AG10803 (cell line): ENCODE results near the gene EPHB2.

Experiments
- DNase-seq: peaks from one replicate; pipeline ENCODE4 v3.0.0; 2010; ENCODE audit warnings: low read depth
- H3K4me3 ChIP-seq: 2 replicates; pipeline ENCODE4 v1.5.1; 2011; ENCODE audit warnings: mild to moderate bottlenecking, low read length, control low read depth
- CTCF ChIP-seq: conservative IDR thresholded peaks from 2 replicates; pipeline ENCODE4 v1.5.1; 2011; ENCODE audit warnings: mild to moderate bottlenecking, low read length, control low read depth, inconsistent platforms

The EPHB2 gene

GRCh38 chr1:22803833-22804232 lies 93.2 kb downstream of the EPHB2 start:
- TF ChIP-seq CTCF, result no peak
- H3K4me3 ChIP-seq, result no peak overlapping the region
- DNase-seq, result peak; percentile 20

GRCh38 chr1:22804406-22804805 lies 93.8 kb downstream of the EPHB2 start:
- TF ChIP-seq CTCF, result no peak
- no peak overlapping the region for H3K4me3 ChIP-seq
- no peak for DNase-seq

GRCh38 chr1:22804969-22805671 lies 94.5 kb downstream of the EPHB2 start:
- no peak for TF ChIP-seq CTCF
- H3K4me3 ChIP-seq, result no peak overlapping the region
- no peak for DNase-seq

- no peak for DNase-seq
- H3K4me3 ChIP-seq, result no peak overlapping the region
- no peak for TF ChIP-seq CTCF
Measured at GRCh38 chr1:22805672-22806038, 95.0 kb downstream of the EPHB2 start.

GRCh38 chr1:22806584-22806983 lies 95.9 kb downstream of the EPHB2 start:
- no peak overlapping the region for H3K4me3 ChIP-seq
- DNase-seq, result no peak
- TF ChIP-seq CTCF, result no peak

- no peak for DNase-seq
- no peak for TF ChIP-seq CTCF
- no peak overlapping the region for H3K4me3 ChIP-seq
Measured at GRCh38 chr1:22807340-22807739, 96.7 kb downstream of the EPHB2 start.

GRCh38 chr1:22808186-22808675 lies 97.6 kb downstream of the EPHB2 start:
- DNase-seq, result peak; percentile 88
- H3K4me3 ChIP-seq, result no peak overlapping the region
- TF ChIP-seq CTCF, result no peak
